ENCODE measurements around the gene NEK11. TPM values are rescaled to one million over a fixed set of nuclear protein-coding genes. Genes with fewer than 3 reads are reported as not detected.

The NEK11 gene
- total RNA-seq, 4 donors from 2014 or later, result 4.1 to 8.2 (median 5.2) TPM

DNA sequence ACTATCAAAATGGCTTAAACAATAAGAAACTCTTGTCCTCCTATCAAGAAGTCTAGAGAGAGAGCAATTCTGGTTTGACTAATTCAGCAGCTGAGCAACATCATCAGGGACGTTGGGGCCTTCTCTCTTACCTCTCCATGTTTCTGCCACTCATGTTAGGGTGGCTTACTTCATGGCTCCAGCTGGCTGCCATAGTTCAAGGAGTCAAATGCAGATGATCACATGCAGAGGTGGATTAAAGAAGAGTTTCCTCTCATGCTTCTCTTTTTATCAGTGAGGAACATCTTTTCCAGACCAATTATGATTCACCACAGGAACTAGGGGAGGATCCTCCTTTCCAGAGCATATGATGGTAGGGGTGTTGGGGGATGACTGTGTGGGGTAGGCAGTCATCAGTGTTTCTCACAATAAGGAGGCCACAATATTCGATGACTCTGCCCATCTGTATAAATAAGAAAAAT lies 45.5 kb downstream of the NEK11 start:
- ATAC-seq (ENCODE audit: low FRiP score), result no peak
- TF ChIP-seq, protein P1, sequence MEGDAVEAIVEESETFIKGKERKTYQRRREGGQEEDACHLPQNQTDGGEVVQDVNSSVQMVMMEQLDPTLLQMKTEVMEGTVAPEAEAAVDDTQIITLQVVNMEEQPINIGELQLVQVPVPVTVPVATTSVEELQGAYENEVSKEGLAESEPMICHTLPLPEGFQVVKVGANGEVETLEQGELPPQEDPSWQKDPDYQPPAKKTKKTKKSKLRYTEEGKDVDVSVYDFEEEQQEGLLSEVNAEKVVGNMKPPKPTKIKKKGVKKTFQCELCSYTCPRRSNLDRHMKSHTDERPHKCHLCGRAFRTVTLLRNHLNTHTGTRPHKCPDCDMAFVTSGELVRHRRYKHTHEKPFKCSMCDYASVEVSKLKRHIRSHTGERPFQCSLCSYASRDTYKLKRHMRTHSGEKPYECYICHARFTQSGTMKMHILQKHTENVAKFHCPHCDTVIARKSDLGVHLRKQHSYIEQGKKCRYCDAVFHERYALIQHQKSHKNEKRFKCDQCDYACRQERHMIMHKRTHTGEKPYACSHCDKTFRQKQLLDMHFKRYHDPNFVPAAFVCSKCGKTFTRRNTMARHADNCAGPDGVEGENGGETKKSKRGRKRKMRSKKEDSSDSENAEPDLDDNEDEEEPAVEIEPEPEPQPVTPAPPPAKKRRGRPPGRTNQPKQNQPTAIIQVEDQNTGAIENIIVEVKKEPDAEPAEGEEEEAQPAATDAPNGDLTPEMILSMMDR (IDR thresholded peaks at IDR 0.05), result no peak

DNA sequence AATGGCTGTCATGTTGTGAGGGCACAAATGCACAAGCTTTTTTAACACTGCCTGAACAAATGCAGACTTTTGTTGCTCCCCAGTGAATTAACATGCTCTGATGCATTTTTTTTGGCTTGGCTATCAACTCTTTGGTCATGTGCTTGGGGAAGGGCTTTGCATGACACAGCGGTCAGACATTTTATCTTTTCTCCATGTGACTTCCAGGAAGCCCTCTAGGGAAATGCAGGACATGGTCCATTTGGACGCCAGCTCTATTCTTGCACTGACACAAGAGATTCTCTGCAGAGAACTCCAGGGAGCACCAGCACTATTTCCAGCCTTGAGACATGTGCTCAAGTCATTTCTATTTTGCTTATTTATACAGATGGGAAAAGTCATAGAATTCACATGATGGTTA lies 46.2 kb downstream of the NEK11 start:
- TF ChIP-seq, protein P1 (IDR thresholded peaks at IDR 0.05), result no peak
- no peak for DNase-seq (ENCODE audit: low spot score)
- no peak for ATAC-seq (ENCODE audit: low FRiP score)

More for the DNA sequence above, 45.5 kb downstream of the NEK11 start:
- no peak for DNase-seq (ENCODE audit: low spot score)

DNA sequence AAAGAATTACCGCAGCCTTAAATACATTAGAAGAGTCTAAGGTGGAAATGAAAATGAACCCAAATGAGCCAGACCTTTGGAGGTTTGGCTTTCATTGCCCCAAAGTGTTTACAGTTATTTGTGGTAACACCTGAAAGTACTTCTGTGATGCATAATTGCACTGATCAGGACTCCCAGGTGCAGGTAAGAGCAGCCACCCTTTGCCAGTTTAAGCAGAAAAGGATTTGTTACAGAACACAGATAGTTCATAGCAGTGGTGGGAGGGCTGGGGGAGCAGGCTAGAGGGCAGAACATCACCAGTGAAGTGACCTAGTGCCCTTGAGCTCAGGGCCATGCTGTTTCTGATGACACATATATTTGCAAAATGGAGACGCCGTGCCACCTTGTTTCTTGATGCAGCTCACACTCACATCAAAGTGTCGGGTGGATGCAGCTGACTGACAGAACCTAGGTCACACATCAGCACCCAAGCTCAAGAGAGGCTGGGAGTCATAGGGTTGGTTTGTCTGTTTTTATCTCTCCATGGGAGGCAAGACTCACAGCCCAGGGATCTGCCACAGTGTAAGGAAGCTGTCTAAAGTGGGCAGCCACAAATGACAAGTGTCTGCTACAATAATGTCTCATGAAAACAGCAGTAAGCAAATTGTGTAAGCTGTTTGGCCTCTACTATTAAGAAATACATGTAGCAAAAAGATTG lies 49.1 kb downstream of the NEK11 start:
- DNase-seq (ENCODE audit: low spot score), result no peak
- no peak for ATAC-seq (ENCODE audit: low FRiP score)
- TF ChIP-seq, protein P1 (IDR thresholded peaks at IDR 0.05), result no peak

DNA sequence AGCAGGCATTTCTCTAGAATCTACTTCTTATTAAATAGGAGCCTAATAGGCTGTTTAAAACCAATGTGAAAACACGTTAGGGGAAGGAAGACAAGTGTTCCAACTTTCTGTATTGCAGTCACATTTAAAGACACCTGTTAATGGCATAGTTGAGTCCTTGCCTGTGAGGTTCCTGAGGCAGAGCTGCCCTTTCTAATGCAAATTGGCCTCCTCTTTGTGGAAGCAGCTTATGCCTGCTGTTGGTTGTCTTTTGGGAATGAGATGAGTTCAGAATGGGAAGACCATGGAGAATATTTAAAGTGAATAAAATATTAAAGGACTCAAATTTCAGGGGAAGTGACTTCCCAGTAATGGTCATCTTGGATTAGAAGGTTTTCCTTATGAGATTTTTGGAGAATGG lies 51.2 kb downstream of the NEK11 start:
- ATAC-seq (ENCODE audit: low FRiP score) (no peak), DNase-seq (ENCODE audit: low spot score) (no peak)
- TF ChIP-seq, protein P1 (IDR thresholded peaks at IDR 0.05), result no peak

DNA sequence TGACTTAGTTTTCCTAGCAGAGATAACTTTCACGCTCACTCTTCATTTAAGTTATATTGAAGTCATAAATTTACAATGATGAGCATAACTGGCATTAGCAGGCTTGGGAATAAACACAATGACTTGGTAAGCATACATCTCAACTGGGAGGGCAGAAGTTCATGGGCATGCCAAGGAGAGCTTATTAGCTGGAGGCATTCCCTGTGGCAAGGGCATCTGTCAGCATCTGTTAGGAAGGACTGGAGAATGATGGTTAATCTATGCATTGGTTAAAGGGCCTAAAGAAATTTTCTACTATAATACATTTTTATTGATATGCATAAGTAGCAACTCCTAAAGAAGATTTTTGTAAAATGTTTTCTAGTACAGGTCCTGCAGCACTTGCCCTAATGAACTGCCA lies 52.4 kb downstream of the NEK11 start:
- ATAC-seq (ENCODE audit: low FRiP score) (no peak), DNase-seq (ENCODE audit: low spot score) (no peak)
- TF ChIP-seq, protein P1 (IDR thresholded peaks at IDR 0.05), result no peak

DNA sequence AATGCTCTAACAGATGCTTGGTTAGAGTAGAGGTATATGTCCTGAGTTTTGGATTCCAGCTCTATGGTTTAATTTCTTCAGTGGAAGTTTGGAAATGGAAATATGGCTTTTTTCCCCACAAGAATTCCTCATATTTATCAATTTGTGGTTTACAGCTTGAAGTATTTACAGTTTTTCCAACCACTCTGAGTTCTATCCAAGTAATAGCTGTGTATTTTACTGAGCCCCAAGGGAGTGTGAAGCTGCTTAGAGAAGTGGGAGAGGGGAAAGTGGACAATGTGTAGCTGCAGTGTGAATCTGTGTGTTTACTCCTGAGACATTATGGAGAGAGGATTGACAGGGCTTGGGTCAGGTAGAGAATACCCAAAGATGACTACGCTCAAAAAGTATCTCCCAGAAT lies 54.5 kb downstream of the NEK11 start:
- no peak for DNase-seq (ENCODE audit: low spot score)
- TF ChIP-seq, protein P1 (IDR thresholded peaks at IDR 0.05), result no peak
- ATAC-seq (ENCODE audit: low FRiP score), result no peak

DNA sequence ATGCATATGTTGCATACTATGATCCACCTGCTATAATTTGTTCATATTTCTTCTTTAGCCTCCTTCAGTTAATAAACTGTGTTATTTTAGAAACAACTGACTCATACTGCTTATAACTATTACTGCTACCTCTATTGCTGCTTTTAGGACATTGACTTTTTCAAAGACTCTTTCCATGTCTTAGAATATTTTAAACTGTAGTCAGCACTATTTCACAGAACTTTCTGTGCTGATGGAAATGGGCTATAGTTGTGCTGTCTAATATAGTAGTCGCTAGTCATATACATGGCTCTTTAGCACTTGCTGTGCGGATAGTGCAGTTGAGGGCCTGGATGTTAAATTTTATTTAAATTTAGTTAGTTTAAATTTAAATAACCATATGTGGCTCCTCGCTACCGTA lies 55.6 kb downstream of the NEK11 start:
- ATAC-seq (ENCODE audit: low FRiP score), result no peak
- TF ChIP-seq, protein P1 (IDR thresholded peaks at IDR 0.05), result no peak
- no peak for DNase-seq (ENCODE audit: low spot score)

Measured in omental fat pad (tissue), 4 donors.